GM20000 (cell line): ENCODE data around the gene ASCL5.

ENCODE experiments used
- DNase-seq: peaks from one replicate; pipeline ENCODE4 v3.0.0; 2012; ENCODE audit warnings: low spot score
- TF ChIP-seq, protein P1 (sequence below): IDR thresholded peaks from 2 replicates; pipeline ENCODE4 v1.5.1; 2012; ENCODE audit warnings: mild to moderate bottlenecking, control low read depth; ENCODE audit errors: extremely low read depth, missing control alignments

Gene ASCL5

DNA sequence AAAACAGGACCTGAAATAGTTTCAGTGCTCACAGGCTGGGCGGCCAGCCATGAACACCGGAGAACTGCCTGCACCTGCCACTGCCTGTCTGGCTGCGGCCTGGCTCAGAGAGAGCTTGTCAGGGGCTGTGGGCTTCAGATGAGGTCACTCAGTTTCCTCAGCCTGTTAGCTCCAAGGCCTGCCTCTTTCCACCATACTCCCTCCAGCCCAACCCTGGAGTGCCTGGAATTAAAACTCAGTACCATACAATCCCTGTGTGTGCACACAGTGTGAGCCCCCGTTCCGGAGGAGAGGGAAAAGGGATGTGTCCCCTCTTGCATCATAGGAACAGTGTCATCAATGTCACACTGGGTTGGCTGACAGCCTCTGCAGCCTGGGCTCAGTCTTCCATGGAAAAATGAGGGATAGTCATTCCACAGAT, 30.9 kb downstream of the ASCL5 start:
- TF ChIP-seq, protein P1, sequence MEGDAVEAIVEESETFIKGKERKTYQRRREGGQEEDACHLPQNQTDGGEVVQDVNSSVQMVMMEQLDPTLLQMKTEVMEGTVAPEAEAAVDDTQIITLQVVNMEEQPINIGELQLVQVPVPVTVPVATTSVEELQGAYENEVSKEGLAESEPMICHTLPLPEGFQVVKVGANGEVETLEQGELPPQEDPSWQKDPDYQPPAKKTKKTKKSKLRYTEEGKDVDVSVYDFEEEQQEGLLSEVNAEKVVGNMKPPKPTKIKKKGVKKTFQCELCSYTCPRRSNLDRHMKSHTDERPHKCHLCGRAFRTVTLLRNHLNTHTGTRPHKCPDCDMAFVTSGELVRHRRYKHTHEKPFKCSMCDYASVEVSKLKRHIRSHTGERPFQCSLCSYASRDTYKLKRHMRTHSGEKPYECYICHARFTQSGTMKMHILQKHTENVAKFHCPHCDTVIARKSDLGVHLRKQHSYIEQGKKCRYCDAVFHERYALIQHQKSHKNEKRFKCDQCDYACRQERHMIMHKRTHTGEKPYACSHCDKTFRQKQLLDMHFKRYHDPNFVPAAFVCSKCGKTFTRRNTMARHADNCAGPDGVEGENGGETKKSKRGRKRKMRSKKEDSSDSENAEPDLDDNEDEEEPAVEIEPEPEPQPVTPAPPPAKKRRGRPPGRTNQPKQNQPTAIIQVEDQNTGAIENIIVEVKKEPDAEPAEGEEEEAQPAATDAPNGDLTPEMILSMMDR: no peak

DNA sequence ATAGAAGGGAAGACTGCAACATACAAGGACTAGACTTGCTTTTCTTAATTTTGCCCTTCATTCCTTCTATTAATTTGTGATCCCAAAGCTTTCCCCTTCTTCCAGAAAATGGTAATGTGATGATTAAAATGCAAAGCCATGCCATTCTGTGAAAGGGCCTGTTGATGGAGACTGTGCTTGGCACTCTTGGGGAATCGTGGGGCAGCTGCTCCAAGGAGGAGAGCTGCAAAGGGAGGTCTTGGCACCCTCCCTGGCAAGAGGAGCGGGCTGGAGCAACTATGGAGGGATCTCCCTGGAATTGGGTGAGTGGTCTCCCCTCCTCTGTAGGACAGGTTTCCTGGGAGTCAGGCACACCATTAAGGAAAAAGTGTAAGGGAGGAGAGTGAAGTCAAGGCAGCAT, 31.4 kb downstream of the ASCL5 start:
- no peak for DNase-seq
- TF ChIP-seq, protein P1: no peak

More for the DNA sequence above, 30.9 kb downstream of the ASCL5 start:
- no peak for DNase-seq

DNA sequence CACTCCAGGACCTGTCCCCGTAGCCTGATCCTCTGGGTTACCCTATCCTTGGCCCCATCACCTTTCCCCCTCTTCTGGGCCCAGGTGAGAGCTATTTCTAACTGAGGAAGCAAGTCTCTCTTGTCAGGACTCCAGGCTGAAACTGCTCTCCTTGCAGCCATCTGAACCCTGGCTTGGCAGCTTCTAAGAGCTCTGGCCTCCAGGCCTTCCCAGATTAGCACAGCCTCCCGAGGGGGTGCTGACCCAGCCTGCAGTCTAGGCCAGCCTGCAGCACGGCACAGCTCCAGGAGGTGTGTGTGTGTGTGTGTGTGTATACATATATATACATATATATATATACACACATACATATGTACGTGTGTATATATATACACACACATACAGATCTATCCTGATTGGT, 32.2 kb downstream of the ASCL5 start:
- TF ChIP-seq, protein P1: no peak
- DNase-seq: no peak

DNA sequence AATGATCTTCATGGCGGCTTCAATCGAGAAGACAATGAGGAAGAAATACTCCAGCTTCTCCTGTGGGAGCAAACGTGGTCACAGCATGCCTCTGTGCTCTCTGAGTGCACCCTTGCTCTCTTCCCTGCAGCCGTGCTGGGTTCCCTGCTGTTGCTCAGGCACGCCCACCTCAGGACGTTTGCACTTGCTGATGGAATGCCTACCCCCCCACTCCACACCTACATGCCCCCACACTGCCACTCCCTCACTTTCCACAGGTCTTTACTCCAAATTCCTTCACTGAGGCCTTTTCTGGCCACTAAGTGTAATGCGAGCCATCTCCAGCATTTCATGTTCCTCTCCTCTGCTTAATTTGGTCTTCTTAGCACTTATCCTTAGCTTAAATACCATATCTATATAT, 33.0 kb downstream of the ASCL5 start:
- DNase-seq: no peak
- TF ChIP-seq, protein P1: no peak

DNA sequence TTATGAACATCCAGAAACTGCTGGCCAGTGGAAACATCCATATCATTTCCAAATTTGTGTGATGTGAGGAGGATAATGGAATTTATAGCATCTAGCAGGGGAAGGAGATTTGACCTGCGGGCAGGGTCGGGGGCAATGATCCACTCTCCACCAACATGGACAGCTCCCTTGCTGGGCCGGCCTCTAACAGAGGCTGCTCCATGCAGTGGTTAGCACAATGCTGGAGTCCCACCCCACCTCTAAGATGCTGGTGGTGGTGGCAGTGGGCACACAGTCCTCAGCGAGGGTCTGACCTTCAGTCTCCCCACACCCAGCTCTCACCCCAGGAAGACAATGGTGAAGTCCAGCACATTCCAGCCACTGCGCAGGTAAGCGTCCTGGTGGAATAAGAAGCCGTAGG, 33.4 kb downstream of the ASCL5 start:
- TF ChIP-seq, protein P1: no peak
- no peak for DNase-seq

DNA sequence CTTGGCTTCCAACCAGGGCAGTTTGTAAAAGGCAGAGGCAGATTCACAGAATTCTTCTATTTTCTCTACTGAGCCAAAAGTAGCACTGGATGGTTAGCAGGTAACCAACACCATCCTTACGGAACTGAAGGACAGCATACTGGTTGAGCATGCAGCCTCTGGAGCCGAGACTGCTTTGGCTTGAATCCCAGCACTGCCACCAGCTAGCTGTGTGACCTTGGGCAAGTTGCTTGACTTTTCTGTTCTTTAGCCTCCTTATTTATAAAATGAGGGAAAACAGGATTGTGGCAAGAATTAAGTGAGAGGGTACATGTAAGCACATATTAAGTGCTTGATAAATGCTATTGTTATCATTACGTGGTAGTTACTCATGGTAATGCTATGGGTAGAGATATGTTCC, 34.2 kb downstream of the ASCL5 start:
- no peak for DNase-seq
- TF ChIP-seq, protein P1: no peak

DNA sequence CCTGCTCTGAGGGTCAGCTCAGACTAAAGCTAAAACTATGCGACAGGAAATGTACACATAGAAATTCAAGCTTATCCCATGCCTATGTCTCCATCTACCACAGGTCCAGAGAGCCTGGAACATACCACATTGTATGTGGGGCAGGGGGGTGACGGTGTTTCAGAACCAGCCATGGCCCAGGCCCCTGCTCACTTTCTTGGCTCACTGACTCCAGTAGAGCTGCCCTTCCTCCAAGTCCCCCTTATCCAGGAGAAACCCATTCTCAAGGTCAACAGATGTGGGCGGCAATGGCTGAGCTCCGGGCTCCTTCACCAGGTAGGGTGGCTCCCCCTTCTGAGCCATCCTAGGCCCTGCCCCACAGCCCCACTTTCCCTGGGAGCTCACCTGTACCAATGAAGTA, 35.7 kb downstream of the ASCL5 start:
- TF ChIP-seq, protein P1: no peak
- no peak for DNase-seq
